Omental fat pad (tissue), 4 donors: ENCODE measurements around the gene OSGEPL1. TPM values are rescaled to one million over a fixed set of nuclear protein-coding genes. Genes with fewer than 3 reads are reported as not detected.

Experiments
- ATAC-seq: fragments of 150-250 bp; one replicate; pipeline ENCODE4 v1.9.1; 2016; ENCODE audit warnings: mild to moderate bottlenecking, moderate library complexity; ENCODE audit not compliant: low FRiP score
- DNase-seq: peaks from one replicate; pipeline ENCODE4 v3.0.0-alpha.2; 2019; ENCODE audit warnings: low spot score
- total RNA-seq, 4 donors: library from RNA; depleted of rRNA; stranded (reverse); fragments of >200 nt; gene quantifications; one replicate each; pipeline ENCODE4 v1.1.0, GENCODE V29; 2016
- TF ChIP-seq, protein P1 (sequence below), 3 donors: fragments of 450-650 bp; IDR thresholded peaks; one replicate each; pipeline ENCODE4 v1.5.1; 2016 to 2017; ENCODE audit warnings: antibody characterized with exemption in 3 of 3, mild to moderate bottlenecking in 3 of 3, moderate library complexity in 2 of 3

Gene OSGEPL1
- total RNA-seq, 4 donors from 2014 or later: 1.3 to 9.6 (median 4.9) TPM

DNA sequence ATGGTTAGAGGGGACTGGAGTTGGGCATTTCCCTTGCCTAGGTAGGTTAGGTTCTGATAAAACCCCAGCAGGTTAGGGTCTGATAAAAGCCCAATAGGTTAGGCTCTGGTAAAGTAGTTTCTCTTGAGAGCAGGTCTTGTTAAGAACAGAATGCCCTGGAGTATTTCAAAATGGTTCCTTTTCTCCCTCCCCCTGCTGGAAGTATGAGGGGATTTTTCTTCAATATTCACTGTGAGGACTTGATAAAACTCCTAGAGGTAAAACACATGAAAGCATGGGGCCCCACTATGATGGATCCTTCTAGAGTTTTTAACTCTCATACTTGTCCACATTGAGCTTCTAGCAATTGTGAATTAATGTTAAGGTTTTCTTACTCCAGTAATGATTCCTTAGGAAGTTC, 60.5 kb downstream of the OSGEPL1 start:
- TF ChIP-seq, protein P1, sequence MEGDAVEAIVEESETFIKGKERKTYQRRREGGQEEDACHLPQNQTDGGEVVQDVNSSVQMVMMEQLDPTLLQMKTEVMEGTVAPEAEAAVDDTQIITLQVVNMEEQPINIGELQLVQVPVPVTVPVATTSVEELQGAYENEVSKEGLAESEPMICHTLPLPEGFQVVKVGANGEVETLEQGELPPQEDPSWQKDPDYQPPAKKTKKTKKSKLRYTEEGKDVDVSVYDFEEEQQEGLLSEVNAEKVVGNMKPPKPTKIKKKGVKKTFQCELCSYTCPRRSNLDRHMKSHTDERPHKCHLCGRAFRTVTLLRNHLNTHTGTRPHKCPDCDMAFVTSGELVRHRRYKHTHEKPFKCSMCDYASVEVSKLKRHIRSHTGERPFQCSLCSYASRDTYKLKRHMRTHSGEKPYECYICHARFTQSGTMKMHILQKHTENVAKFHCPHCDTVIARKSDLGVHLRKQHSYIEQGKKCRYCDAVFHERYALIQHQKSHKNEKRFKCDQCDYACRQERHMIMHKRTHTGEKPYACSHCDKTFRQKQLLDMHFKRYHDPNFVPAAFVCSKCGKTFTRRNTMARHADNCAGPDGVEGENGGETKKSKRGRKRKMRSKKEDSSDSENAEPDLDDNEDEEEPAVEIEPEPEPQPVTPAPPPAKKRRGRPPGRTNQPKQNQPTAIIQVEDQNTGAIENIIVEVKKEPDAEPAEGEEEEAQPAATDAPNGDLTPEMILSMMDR (IDR thresholded peaks at IDR 0.05): no peak
- no peak for ATAC-seq

DNA sequence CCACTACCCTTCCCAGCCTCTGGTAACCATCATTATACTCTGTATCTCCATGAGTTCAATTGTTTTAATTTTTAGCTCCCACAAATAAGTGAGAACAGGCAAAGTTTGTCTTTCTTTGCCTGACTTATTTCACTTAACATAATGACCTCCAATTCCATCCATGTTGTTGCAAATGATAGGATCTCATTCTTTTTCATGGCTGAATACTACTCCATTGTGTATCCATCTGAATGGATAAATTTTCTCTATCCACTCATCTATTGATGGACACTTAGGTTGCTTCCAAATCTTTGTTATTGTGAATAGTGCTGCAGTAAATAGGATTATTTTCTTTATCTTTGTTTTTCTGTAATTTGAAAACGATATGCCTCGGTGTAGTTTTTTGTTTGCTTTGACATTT, 61.9 kb downstream of the OSGEPL1 start:
- no peak for ATAC-seq
- TF ChIP-seq, protein P1 (IDR thresholded peaks at IDR 0.05): no peak
- DNase-seq: no peak

More for the DNA sequence above, 60.5 kb downstream of the OSGEPL1 start:
- DNase-seq: no peak

DNA sequence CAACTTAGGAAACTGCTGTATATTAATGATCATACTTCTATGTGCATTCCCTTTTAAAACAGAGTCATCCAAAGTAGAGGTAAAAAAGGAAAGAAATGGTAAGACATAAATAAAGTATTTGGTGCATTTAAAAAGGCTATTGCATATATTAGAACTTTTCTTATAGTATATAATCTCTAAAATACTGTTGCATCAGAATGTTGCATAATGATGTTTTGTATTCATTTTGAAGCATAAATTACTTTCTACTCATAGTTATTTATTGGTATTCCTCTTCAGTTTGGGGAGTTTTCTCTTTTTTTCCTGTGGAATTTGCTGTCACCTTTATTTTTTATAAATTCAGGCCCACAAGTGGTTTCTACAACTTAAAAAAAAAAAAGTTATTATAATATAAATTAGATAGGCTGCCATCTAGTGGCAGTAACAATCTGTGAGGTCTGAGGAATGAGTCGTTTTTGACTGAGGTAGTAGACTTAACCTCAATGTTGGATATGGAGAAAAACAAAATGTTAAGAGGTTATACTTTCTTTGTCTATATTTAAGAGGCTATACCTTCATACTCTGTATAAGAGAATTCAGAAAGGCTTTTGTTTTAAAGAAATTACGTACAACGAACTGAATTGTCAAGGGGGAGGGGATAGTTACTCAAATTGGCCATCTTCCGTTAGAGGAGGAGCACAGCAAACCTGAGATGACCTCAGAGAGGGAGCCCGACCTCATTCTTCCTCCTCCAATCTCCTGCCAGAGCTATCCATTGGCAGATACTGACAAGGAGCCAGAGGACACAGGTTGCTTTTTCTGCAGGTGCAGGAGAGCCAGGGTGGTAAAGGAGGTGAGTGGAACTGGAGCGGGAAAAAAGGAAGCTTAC, 64.3 kb downstream of the OSGEPL1 start:
- TF ChIP-seq, protein P1 (IDR thresholded peaks at IDR 0.05): no peak
- peak; percentile 75 for ATAC-seq
- no peak for DNase-seq

Other genes with a start within 250 kb of the OSGEPL1 start
- gene SLC40A1, start 182.0 kb downstream of the OSGEPL1 start, total RNA-seq: 100 to 1,000 TPM in 3 of 4 donors, 10 to 100 TPM in 1; 34.8 to 227 (median 108) TPM
- 10 to 100 TPM; 46.0 to 61.8 (median 50.3) TPM for gene ASNSD1, start 101.3 kb downstream of the OSGEPL1 start, total RNA-seq
- 10 to 100 TPM in 2 of 4 donors, 1 to 10 TPM in 2; 7.3 to 19.4 (median 10.8) TPM for gene ANKAR, start 88.1 kb downstream of the OSGEPL1 start, total RNA-seq
- gene ORMDL1, start 21.5 kb upstream of the OSGEPL1 start, total RNA-seq: 100 to 1,000 TPM in 2 of 4 donors, 10 to 100 TPM in 2; 74.0 to 114 (median 97.4) TPM
- gene PMS1, start 21.7 kb upstream of the OSGEPL1 start, total RNA-seq: 10 to 100 TPM; 16.8 to 29.8 (median 19.5) TPM